ENCODE data around the gene P3H4.
A peak's percentile ranks its signal among the peaks of the same experiment; 100 is the strongest.
"Not testable (repeated sequence)": the region's sequence is repeated elsewhere in the genome, so short reads cannot be mapped to it uniquely, and the experiment has no call there.

The P3H4 gene

GRCh38 chr17:41811549-41812380, at the start of gene P3H4:
TSS of gene P3H4 (minus strand) at chr17:41811949. CDS start at chr17:41811915, 34 bp downstream.
- H3K36me3 ChIP-seq (replicated peaks; ENCODE audit: low read depth, low read length) = no peaks in the 10 kb centered on the region
- H3K4me2 ChIP-seq (ENCODE audit: low read length) = peak within 1 kb of the TSS; percentile 89
- TF ChIP-seq EZH2phosphoT487 (IDR thresholded peaks at IDR 0.05; ENCODE audit: low read depth) = no peak
- TF ChIP-seq CTCF (IDR thresholded peaks at IDR 0.05; ENCODE audit: low read depth, low read length) = peak; percentile 40
- peak within 1 kb of the TSS; percentile 74 for H3K9ac ChIP-seq (ENCODE audit: low read length)
- peaks cover 12% of the 10 kb centered on the region for H3K27me3 ChIP-seq (ENCODE audit: low read depth, low read length)
- no peak within 1 kb of the TSS for H3K27ac ChIP-seq (ENCODE audit: low read length)
- H3K79me2 ChIP-seq (ENCODE audit: low read length) = no peaks in the 10 kb centered on the region
- H2AFZ ChIP-seq (ENCODE audit: low read depth, low read length) = peak within 1 kb of the TSS; percentile 96
- no peaks in the 10 kb centered on the region for H4K20me1 ChIP-seq (ENCODE audit: insufficient read depth, low read length)
- H3K4me1 ChIP-seq (ENCODE audit: low read length) = peaks cover 12% of the 10 kb centered on the region
- H3K9me3 ChIP-seq (ENCODE audit: insufficient read depth, low read length) = no peaks in the 10 kb centered on the region
- H3K4me3 ChIP-seq (ENCODE audit: low read length) = peak within 1 kb of the TSS; percentile 94

GRCh38 chr17:41860254-41860931, 48.6 kb upstream of the P3H4 start:
- Histone ChIP-seq H2AFZ (ENCODE audit: low read depth, low read length) (no peak overlapping the region), H3K27ac (ENCODE audit: low read length) (no peak overlapping the region), H3K4me2 (ENCODE audit: low read length) (no peak overlapping the region), H4K20me1 (ENCODE audit: insufficient read depth, low read length) (peaks cover 43% of the 10 kb centered on the region), H3K9me3 (ENCODE audit: insufficient read depth, low read length) (no peaks in the 10 kb centered on the region), H3K36me3 (replicated peaks; ENCODE audit: low read depth, low read length) (no peaks in the 10 kb centered on the region), H3K79me2 (ENCODE audit: low read length) (peaks cover 88% of the 10 kb centered on the region), H3K9ac (ENCODE audit: low read length) (no peak overlapping the region), H3K4me1 (ENCODE audit: low read length) (peaks cover 11% of the 10 kb centered on the region), H3K4me3 (ENCODE audit: low read length) (no peak overlapping the region), H3K27me3 (ENCODE audit: low read depth, low read length) (no peaks in the 10 kb centered on the region)
- TF ChIP-seq CTCF (IDR thresholded peaks at IDR 0.05; ENCODE audit: low read depth, low read length) (no peak), EZH2phosphoT487 (IDR thresholded peaks at IDR 0.05; ENCODE audit: low read depth) (no peak)

GRCh38 chr17:41851382-41851781, 39.6 kb upstream of the P3H4 start:
- H3K9ac ChIP-seq (ENCODE audit: low read length); H3K9me3 ChIP-seq (ENCODE audit: insufficient read depth, low read length); H2AFZ ChIP-seq (ENCODE audit: low read depth, low read length); H3K4me2 ChIP-seq (ENCODE audit: low read length); H3K4me1 ChIP-seq (ENCODE audit: low read length); H3K4me3 ChIP-seq (ENCODE audit: low read length); H3K27ac ChIP-seq (ENCODE audit: low read length); H3K27me3 ChIP-seq (ENCODE audit: low read depth, low read length): not testable (repeated sequence)
- Histone ChIP-seq H3K79me2 (ENCODE audit: low read length) (peaks cover 71% of the 10 kb centered on the region), H3K36me3 (replicated peaks; ENCODE audit: low read depth, low read length) (peaks cover 21% of the 10 kb centered on the region), H4K20me1 (ENCODE audit: insufficient read depth, low read length) (peaks cover 22% of the 10 kb centered on the region)

- H3K79me2 ChIP-seq (ENCODE audit: low read length) = peaks cover 55% of the 10 kb centered on the region
- no peak overlapping the region for H3K4me2 ChIP-seq (ENCODE audit: low read length)
- no peak overlapping the region for H3K9ac ChIP-seq (ENCODE audit: low read length)
Observed at GRCh38 chr17:41849251-41849990, 37.7 kb upstream of the P3H4 start.

More at GRCh38 chr17:41849251-41849990, 37.7 kb upstream of the P3H4 start:
- no peaks in the 10 kb centered on the region for H3K9me3 ChIP-seq (ENCODE audit: insufficient read depth, low read length)
- H3K4me3 ChIP-seq (ENCODE audit: low read length) = no peak overlapping the region
- no peak overlapping the region for H2AFZ ChIP-seq (ENCODE audit: low read depth, low read length)
- TF ChIP-seq CTCF (IDR thresholded peaks at IDR 0.05; ENCODE audit: low read depth, low read length) (no peak), EZH2phosphoT487 (IDR thresholded peaks at IDR 0.05; ENCODE audit: low read depth) (no peak)
- H3K27me3 ChIP-seq (ENCODE audit: low read depth, low read length) = no peaks in the 10 kb centered on the region
- H3K27ac ChIP-seq (ENCODE audit: low read length) = no peak overlapping the region
- peaks cover 22% of the 10 kb centered on the region for H4K20me1 ChIP-seq (ENCODE audit: insufficient read depth, low read length)
- no peaks in the 10 kb centered on the region for H3K4me1 ChIP-seq (ENCODE audit: low read length)
- peaks cover 16% of the 10 kb centered on the region for H3K36me3 ChIP-seq (replicated peaks; ENCODE audit: low read depth, low read length)

Measured in OCI-LY3 (cell line).